HepG2 (cell line): ENCODE results near the gene PAQR7. TPM values are rescaled to one million over a fixed set of nuclear protein-coding genes. Genes with fewer than 3 reads are reported as not detected.
A peak's percentile ranks its signal among the peaks of the same experiment; 100 is the strongest.

Source experiments
- BRCA1 ChIP-seq: sonication (generic); formaldehyde crosslinking; IDR thresholded peaks from 2 replicates; pipeline ENCODE4 v1.4.0; 2020; ENCODE audit warnings: missing genetic modification reagents
- DPF2 ChIP-seq: sonication (generic); formaldehyde crosslinking; IDR thresholded peaks from 2 replicates; pipeline ENCODE4 v1.4.0; 2020; ENCODE audit warnings: mild to moderate bottlenecking, low read depth, missing genetic modification reagents, borderline replicate concordance
- FOXA1 ChIP-seq, 2 experiments: fragments of 450-650 bp in 1 of 2; sonication (generic) in 1 of 2; formaldehyde crosslinking in 1 of 2; IDR thresholded peaks; 2 replicates each; pipeline versions ENCODE4 v1.4.0 to v1.6.1; 2016 to 2020; ENCODE audit warnings: missing genetic modification reagents in 1 of 2
- MED8 ChIP-seq: sonication (generic); formaldehyde crosslinking; IDR thresholded peaks from 2 replicates; pipeline ENCODE4 v1.8.1; 2023; ENCODE audit warnings: mild to moderate bottlenecking, missing genetic modification reagents; ENCODE audit not compliant: insufficient replicate concordance
- RNF2 ChIP-seq: fragments of 450-650 bp; conservative IDR thresholded peaks from 2 replicates; pipeline ENCODE4 v1.6.1; 2016; ENCODE audit warnings: low read depth
- TBX2 ChIP-seq: sonication (generic); formaldehyde crosslinking; IDR thresholded peaks from 2 replicates; pipeline ENCODE4 v1.5.0; 2020; ENCODE audit warnings: missing genetic modification reagents, mild to moderate bottlenecking, borderline replicate concordance
- TCF12 ChIP-seq, 2 experiments: fragments of 450-650 bp in 1 of 2; sonication (generic) in 1 of 2; formaldehyde crosslinking in 1 of 2; IDR thresholded peaks; 2 replicates each; pipeline versions ENCODE4 v1.6.1 to v1.8.0; 2017 to 2022; ENCODE audit warnings: antibody characterized with exemption in 1 of 2, mild to moderate bottlenecking in 1 of 2, missing genetic modification reagents in 1 of 2, moderate library complexity in 1 of 2
- ZNF160 ChIP-seq: sonication (generic); formaldehyde crosslinking; IDR thresholded peaks from 2 replicates; pipeline ENCODE4 v1.8.0; 2022; ENCODE audit warnings: mild to moderate bottlenecking, inconsistent platforms, missing genetic modification reagents
- ZNF205 ChIP-seq: IDR thresholded peaks from 2 replicates; pipeline ENCODE4 v1.6.1; 2018; ENCODE audit warnings: missing biosample characterization, missing genetic modification reagents
- ZNF3 ChIP-seq: IDR thresholded peaks from 2 replicates; pipeline ENCODE4 v1.7.0; 2017; ENCODE audit warnings: inconsistent platforms
- ZNF776 ChIP-seq: sonication (generic); formaldehyde crosslinking; IDR thresholded peaks from 2 replicates; pipeline ENCODE4 v1.4.0; 2020; ENCODE audit warnings: mild to moderate bottlenecking, missing genetic modification reagents
- ZSCAN12 ChIP-seq: sonication (generic); formaldehyde crosslinking; IDR thresholded peaks from 2 replicates; pipeline ENCODE4 v1.9.0; 2021; ENCODE audit warnings: mild to moderate bottlenecking, missing genetic modification reagents
- polyA plus RNA-seq, 8 experiments: library from polyadenylated mRNA; depleted of rRNA in 3 of 8; stranded (reverse) in 7 of 8; unstranded in 1 of 8; fragments of >200 nt; fragmentation: Illumina TruSeq in 4 of 8; extraction: Trizol in 4 of 8; gene quantifications; 2 replicates each; pipeline versions ENCODE4 v1.2.1 to v1.2.3, GENCODE V29; 2011 to 2016; ENCODE audit warnings: low read depth in 4 of 8, missing spikeins in 1 of 8, mixed read lengths in 1 of 8; ENCODE audit not compliant: insufficient read depth in 1 of 8
- total RNA-seq, 5 experiments: library from RNA; depleted of rRNA; stranded (reverse); fragments of >200 nt; fragmentation: Illumina TruSeq; extraction: Trizol; gene quantifications; 2 replicates each; pipeline ENCODE4 v1.2.3, GENCODE V29; 2016; ENCODE audit warnings: low read depth in 1 of 5
- TF ChIP-seq, protein P1 (sequence below): sonication (generic); formaldehyde crosslinking; IDR thresholded peaks from 2 replicates; pipeline ENCODE4 v1.4.0; 2020; ENCODE audit warnings: mild to moderate bottlenecking, missing genetic modification reagents
- TF ChIP-seq, protein P2 (sequence below), 2 experiments: sonication (generic) in 1 of 2; formaldehyde crosslinking in 1 of 2; IDR thresholded peaks; 2 replicates each; pipeline versions ENCODE4 v1.4.0 to v1.6.1; 2016 to 2020; ENCODE audit warnings: borderline replicate concordance in 1 of 2, low read depth in 1 of 2, mild to moderate bottlenecking in 1 of 2, missing genetic modification reagents in 1 of 2
- TF ChIP-seq, protein P3 (sequence below): sonication (generic); formaldehyde crosslinking; IDR thresholded peaks from 2 replicates; pipeline ENCODE4 v1.4.0; 2020; ENCODE audit warnings: missing genetic modification reagents, mild to moderate bottlenecking, borderline replicate concordance

Gene PAQR7
- total and polyA plus RNA-seq, 2 of the 13 experiments (the other 11 are each of a cell fraction or from before 2014, with no cell fraction given) = 13.2 to 16.6 TPM

DNA sequence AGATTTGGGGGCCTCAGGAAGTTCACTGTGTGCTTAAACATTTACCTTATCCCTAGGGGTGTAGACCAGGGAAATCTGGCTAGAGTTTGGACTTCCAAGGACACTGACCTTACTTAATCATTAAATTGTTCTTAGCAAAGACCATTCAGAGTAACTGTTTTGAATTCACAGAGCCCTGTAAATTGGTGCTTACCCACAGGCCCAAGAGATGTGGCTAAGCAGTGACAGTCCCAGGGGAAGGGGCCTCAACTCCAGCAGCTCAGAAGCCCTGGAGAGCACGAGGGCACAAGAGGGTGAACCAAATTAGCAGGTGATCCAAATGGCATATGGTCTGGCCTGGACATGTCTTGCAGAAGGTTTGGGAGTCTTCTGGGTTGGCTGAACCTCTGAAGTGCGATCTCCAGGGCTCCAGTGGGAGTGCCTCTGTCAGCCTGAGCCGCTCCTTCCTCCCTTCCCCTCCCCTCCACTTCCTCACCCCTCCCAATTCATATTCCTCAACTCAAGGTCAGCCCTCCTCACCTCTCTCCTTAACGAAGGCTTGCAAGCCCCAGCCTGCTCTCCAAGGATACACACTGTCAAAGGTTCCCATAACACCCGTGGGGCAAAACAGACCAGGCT lies 4.3 kb downstream of the PAQR7 start (continued):
- TF ChIP-seq, protein P1, sequence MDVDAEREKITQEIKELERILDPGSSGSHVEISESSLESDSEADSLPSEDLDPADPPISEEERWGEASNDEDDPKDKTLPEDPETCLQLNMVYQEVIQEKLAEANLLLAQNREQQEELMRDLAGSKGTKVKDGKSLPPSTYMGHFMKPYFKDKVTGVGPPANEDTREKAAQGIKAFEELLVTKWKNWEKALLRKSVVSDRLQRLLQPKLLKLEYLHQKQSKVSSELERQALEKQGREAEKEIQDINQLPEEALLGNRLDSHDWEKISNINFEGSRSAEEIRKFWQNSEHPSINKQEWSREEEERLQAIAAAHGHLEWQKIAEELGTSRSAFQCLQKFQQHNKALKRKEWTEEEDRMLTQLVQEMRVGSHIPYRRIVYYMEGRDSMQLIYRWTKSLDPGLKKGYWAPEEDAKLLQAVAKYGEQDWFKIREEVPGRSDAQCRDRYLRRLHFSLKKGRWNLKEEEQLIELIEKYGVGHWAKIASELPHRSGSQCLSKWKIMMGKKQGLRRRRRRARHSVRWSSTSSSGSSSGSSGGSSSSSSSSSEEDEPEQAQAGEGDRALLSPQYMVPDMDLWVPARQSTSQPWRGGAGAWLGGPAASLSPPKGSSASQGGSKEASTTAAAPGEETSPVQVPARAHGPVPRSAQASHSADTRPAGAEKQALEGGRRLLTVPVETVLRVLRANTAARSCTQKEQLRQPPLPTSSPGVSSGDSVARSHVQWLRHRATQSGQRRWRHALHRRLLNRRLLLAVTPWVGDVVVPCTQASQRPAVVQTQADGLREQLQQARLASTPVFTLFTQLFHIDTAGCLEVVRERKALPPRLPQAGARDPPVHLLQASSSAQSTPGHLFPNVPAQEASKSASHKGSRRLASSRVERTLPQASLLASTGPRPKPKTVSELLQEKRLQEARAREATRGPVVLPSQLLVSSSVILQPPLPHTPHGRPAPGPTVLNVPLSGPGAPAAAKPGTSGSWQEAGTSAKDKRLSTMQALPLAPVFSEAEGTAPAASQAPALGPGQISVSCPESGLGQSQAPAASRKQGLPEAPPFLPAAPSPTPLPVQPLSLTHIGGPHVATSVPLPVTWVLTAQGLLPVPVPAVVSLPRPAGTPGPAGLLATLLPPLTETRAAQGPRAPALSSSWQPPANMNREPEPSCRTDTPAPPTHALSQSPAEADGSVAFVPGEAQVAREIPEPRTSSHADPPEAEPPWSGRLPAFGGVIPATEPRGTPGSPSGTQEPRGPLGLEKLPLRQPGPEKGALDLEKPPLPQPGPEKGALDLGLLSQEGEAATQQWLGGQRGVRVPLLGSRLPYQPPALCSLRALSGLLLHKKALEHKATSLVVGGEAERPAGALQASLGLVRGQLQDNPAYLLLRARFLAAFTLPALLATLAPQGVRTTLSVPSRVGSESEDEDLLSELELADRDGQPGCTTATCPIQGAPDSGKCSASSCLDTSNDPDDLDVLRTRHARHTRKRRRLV (CRISPR knock-in tag) = no peak
- TF ChIP-seq RNF2 (no peak), MED8 (CRISPR knock-in tag) (no peak), DPF2 (CRISPR knock-in tag) (0 out of 2 replicates have a peak, but pooled peaks have one; percentile 28), FOXA1 (IDR thresholded peaks at IDR 0.05) (no peak), FOXA1 (CRISPR knock-in tag; IDR thresholded peaks at IDR 0.05) (peak; percentile 3; the same call in 1 of the 2 replicates), TCF12 (IDR thresholded peaks at IDR 0.05) (no peak), TCF12 (CRISPR knock-in tag; IDR thresholded peaks at IDR 0.05) (no peak), BRCA1 (no peak), ZNF776 (no peak), ZNF3 (no peak), TBX2 (CRISPR knock-in tag) (peak; percentile 66; the same call in 1 of the 2 replicates), ZSCAN12 (CRISPR knock-in tag) (no peak), ZNF205 (CRISPR knock-in tag) (0 out of 2 replicates have a peak, but pooled peaks have one; percentile 14), ZNF160 (CRISPR knock-in tag) (no peak)
- TF ChIP-seq, protein P2, sequence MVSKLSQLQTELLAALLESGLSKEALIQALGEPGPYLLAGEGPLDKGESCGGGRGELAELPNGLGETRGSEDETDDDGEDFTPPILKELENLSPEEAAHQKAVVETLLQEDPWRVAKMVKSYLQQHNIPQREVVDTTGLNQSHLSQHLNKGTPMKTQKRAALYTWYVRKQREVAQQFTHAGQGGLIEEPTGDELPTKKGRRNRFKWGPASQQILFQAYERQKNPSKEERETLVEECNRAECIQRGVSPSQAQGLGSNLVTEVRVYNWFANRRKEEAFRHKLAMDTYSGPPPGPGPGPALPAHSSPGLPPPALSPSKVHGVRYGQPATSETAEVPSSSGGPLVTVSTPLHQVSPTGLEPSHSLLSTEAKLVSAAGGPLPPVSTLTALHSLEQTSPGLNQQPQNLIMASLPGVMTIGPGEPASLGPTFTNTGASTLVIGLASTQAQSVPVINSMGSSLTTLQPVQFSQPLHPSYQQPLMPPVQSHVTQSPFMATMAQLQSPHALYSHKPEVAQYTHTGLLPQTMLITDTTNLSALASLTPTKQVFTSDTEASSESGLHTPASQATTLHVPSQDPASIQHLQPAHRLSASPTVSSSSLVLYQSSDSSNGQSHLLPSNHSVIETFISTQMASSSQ (IDR thresholded peaks at IDR 0.05; ENCODE audit: low read depth) = peak; percentile 67
- TF ChIP-seq, protein P2 (CRISPR knock-in tag; IDR thresholded peaks at IDR 0.05; ENCODE audit: borderline replicate concordance) = peak; percentile 88; the same call in 1 of the 2 replicates
- TF ChIP-seq, protein P3, sequence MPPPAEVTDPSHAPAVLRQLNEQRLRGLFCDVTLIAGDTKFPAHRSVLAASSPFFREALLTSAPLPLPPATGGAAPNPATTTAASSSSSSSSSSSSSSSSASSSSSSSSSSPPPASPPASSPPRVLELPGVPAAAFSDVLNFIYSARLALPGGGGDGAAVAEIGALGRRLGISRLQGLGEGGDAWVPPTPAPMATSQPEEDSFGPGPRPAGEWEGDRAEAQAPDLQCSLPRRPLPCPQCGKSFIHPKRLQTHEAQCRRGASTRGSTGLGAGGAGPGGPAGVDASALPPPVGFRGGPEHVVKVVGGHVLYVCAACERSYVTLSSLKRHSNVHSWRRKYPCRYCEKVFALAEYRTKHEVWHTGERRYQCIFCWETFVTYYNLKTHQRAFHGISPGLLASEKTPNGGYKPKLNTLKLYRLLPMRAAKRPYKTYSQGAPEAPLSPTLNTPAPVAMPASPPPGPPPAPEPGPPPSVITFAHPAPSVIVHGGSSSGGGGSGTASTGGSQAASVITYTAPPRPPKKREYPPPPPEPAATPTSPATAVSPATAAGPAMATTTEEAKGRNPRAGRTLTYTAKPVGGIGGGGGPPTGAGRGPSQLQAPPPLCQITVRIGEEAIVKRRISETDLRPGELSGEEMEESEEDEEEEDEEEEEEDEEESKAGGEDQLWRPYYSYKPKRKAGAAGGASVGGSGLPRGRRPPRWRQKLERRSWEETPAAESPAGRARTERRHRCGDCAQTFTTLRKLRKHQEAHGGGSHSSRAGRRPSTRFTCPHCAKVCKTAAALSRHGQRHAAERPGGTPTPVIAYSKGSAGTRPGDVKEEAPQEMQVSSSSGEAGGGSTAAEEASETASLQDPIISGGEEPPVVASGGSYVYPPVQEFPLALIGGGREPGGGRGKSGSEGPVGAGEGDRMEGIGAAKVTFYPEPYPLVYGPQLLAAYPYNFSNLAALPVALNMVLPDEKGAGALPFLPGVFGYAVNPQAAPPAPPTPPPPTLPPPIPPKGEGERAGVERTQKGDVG = no peak
